ENCODE data around the gene LHX6. TPM values are rescaled to one million over a fixed set of nuclear protein-coding genes. Genes with fewer than 3 reads are reported as not detected.

Gene LHX6
- total RNA-seq, 1 experiment from 2014 or later, result 4.1 TPM

- H3K9me2 ChIP-seq (ENCODE audit: insufficient read depth), result no peaks in the 10 kb centered on the region
- no peaks in the 10 kb centered on the region for H3K36me3 ChIP-seq (ENCODE audit: control insufficient read depth in 1 of 2, insufficient read depth in 2 of 2, low read length in 2 of 2)
- intact Hi-C loops (cut with micrococcal nuclease), result no loop called here
- ATAC-seq (peak; percentile 44), DNase-seq (ENCODE audit: low read depth, low spot score) (no peak)
- no peak overlapping the region; the same call in 1 of the 2 replicates for H3K27ac ChIP-seq (ENCODE audit: low read depth, low read length)
- H3K4me2 ChIP-seq (ENCODE audit: low read length), result peak overlapping the region; percentile 48
- H3K9me3 ChIP-seq (ENCODE audit: control insufficient read depth in 1 of 2, insufficient read depth in 1 of 2, low read depth in 1 of 2, low read length in 2 of 2), result no peaks in the 10 kb centered on the region
- no peaks in the 10 kb centered on the region for H4K20me1 ChIP-seq (ENCODE audit: insufficient read depth)
- no peak overlapping the region for H2AFZ ChIP-seq (ENCODE audit: low read depth, low read length, poor library complexity, severe bottlenecking)
- H3K79me2 ChIP-seq (ENCODE audit: insufficient read depth, low read length), result no peaks in the 10 kb centered on the region
- H3K27me3 ChIP-seq (ENCODE audit: insufficient read depth, low read length), result no peaks in the 10 kb centered on the region
- POLR2A ChIA-PET, result no interaction called here
- H3K9ac ChIP-seq (ENCODE audit: low read length), result no peak overlapping the region
- BruUV-seq (replicated peaks), result no TSS peak
- H3K4me1 ChIP-seq (ENCODE audit: control insufficient read depth in 1 of 2, insufficient read depth in 2 of 2, low read length in 2 of 2), result peaks cover 9 to 12% of the 10 kb centered on the region in 2 experiments
- H3K4me3 ChIP-seq (replicated peaks in 1 of 2; ENCODE audit: low read depth in 1 of 2, low read length in 2 of 2), result no peak overlapping the region
- no peak for TF ChIP-seq SRF (IDR thresholded peaks at IDR 0.05; ENCODE audit: low read depth)
- no peak for TF ChIP-seq EZH2phosphoT487 (IDR thresholded peaks at IDR 0.05; ENCODE audit: borderline replicate concordance)
- no peak for TF ChIP-seq POLR2AphosphoS5 (IDR thresholded peaks at IDR 0.05; ENCODE audit: low read depth, low read length)
- TF ChIP-seq, protein P1, sequence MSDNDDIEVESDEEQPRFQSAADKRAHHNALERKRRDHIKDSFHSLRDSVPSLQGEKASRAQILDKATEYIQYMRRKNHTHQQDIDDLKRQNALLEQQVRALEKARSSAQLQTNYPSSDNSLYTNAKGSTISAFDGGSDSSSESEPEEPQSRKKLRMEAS (IDR thresholded peaks at IDR 0.05), result no peak
- TF ChIP-seq, protein P2, sequence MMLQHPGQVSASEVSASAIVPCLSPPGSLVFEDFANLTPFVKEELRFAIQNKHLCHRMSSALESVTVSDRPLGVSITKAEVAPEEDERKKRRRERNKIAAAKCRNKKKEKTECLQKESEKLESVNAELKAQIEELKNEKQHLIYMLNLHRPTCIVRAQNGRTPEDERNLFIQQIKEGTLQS (IDR thresholded peaks at IDR 0.05), result no peak
- TF ChIP-seq SP1 (IDR thresholded peaks at IDR 0.05; ENCODE audit: low read depth), result no peak
- TF ChIP-seq CEBPB (IDR thresholded peaks at IDR 0.05; ENCODE audit: low read depth), result no peak
- TF ChIP-seq POLR2A (IDR thresholded peaks at IDR 0.05; ENCODE audit: borderline replicate concordance, extremely low read depth, insufficient read depth, insufficient read length), result no peak
- no peak for TF ChIP-seq JUND (IDR thresholded peaks at IDR 0.05)
- TF ChIP-seq YY1 (IDR thresholded peaks at IDR 0.05; ENCODE audit: extremely low read depth, insufficient replicate concordance, low read depth, low read length), result no peak
- no peak for TF ChIP-seq FOSL1 (IDR thresholded peaks at IDR 0.05; ENCODE audit: low read depth)
- RAD21 ChIA-PET (ENCODE audit: low non-redundant PET in 1 of 2, low total read pairs in 2 of 2, uncharacterized antibody in 2 of 2, unreplicated experiment in 2 of 2), result no interaction called here
- CTCF ChIA-PET, result no interaction called here
Observed at GRCh38 chr9:122206118-122207046, 22.4 kb downstream of the LHX6 start.
